Glutamatergic neuron (in vitro differentiated cells): ENCODE measurements around the gene ARL15. TPM values are rescaled to one million over a fixed set of nuclear protein-coding genes. Genes with fewer than 3 reads are reported as not detected.

Source experiments
- DNase-seq: peaks from one replicate; pipeline ENCODE4 v3.0.0; 2022
- H3K27ac Mint-ChIP-seq: one replicate; pipeline ENCODE4 v1.8.0; 2020; ENCODE audit warnings: mild to moderate bottlenecking, mixed read lengths, inconsistent platforms; ENCODE audit not compliant: unreplicated experiment
- H3K27me3 Mint-ChIP-seq: one replicate; pipeline ENCODE4 v1.8.0; 2020; ENCODE audit warnings: mild to moderate bottlenecking, moderate library complexity, mixed read lengths, inconsistent platforms; ENCODE audit not compliant: unreplicated experiment
- H3K36me3 Mint-ChIP-seq: one replicate; pipeline ENCODE4 v1.8.0; 2020; ENCODE audit warnings: mild to moderate bottlenecking, mixed read lengths, inconsistent platforms; ENCODE audit not compliant: unreplicated experiment
- H3K4me1 Mint-ChIP-seq: one replicate; pipeline ENCODE4 v1.8.0; 2020; ENCODE audit warnings: mild to moderate bottlenecking, low read depth, mixed read lengths, inconsistent platforms; ENCODE audit not compliant: unreplicated experiment
- H3K4me3 Mint-ChIP-seq: one replicate; pipeline ENCODE4 v1.8.0; 2020; ENCODE audit warnings: mild to moderate bottlenecking, mixed read lengths, inconsistent platforms; ENCODE audit not compliant: unreplicated experiment
- H3K9me3 Mint-ChIP-seq: one replicate; pipeline ENCODE4 v1.8.0; 2020; ENCODE audit warnings: mild to moderate bottlenecking, moderate library complexity, mixed read lengths, inconsistent platforms; ENCODE audit not compliant: unreplicated experiment
- total RNA-seq: library from RNA; stranded (reverse); fragmentation: NEBNext Ultra II Directional; extraction: Animal tissue kit (Norgen Biotek cat#: 25700); gene quantifications from one replicate; pipeline ENCODE4 v1.2.1, GENCODE V29; 2021; ENCODE audit not compliant: unreplicated experiment
- TF ChIP-seq, protein P1 (sequence below): fragments of 200-600 bp; sonication (generic); IDR thresholded peaks from one replicate; pipeline ENCODE4 v1.5.0; 2021; ENCODE audit not compliant: partially characterized antibody, unreplicated experiment

ARL15 gene
- total RNA-seq, 1 donor from 2014 or later, result 37.4 TPM

DNA sequence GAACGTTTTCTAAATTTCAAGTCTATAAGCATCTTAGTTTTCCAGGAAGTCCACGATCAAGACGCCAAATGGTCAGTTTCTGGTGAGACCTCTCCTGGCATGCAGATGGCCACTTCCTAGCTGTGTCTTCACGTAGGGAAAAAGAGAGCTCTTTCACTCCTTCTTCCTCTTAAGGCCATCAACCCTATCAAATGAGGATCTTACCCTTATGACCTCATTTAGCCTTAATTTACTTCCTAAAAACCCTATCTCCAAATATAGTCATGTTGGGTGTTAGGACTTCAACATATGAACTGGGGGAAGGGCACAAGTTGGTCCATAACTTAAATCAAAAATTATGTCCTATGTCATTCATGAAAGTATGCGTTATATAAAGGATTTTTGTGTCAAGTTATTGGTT is 229.5 kb downstream of the ARL15 start:
- Mint-ChIP-seq H3K4me1 (no peaks in the 10 kb centered on the region), H3K9me3 (no peaks in the 10 kb centered on the region), H3K27ac (no peak overlapping the region), H3K27me3 (no peaks in the 10 kb centered on the region), H3K36me3 (no peaks in the 10 kb centered on the region), H3K4me3 (no peak overlapping the region)
- no peak for DNase-seq
- TF ChIP-seq, protein P1, sequence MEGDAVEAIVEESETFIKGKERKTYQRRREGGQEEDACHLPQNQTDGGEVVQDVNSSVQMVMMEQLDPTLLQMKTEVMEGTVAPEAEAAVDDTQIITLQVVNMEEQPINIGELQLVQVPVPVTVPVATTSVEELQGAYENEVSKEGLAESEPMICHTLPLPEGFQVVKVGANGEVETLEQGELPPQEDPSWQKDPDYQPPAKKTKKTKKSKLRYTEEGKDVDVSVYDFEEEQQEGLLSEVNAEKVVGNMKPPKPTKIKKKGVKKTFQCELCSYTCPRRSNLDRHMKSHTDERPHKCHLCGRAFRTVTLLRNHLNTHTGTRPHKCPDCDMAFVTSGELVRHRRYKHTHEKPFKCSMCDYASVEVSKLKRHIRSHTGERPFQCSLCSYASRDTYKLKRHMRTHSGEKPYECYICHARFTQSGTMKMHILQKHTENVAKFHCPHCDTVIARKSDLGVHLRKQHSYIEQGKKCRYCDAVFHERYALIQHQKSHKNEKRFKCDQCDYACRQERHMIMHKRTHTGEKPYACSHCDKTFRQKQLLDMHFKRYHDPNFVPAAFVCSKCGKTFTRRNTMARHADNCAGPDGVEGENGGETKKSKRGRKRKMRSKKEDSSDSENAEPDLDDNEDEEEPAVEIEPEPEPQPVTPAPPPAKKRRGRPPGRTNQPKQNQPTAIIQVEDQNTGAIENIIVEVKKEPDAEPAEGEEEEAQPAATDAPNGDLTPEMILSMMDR, result no peak

DNA sequence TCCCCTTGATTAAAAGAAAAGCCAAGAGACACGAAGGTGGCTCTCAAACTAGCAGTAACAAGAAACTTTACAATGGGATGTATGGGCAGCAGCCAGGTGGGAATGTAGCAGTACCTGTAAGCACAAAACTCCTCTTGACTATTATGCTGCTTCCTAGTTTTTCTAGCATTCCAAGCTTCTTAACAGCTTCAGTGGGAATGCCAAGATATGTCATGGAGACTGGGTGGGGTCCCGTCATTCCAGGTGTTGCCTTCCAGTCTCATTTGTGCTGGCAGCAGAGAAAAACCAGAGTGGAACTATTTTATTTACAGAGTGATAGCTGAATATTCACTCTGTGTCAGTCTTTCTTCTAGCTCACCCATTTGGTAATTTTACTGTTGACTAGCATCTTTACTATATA is 236.6 kb downstream of the ARL15 start:
- Mint-ChIP-seq H3K4me1 (peaks cover 6% of the 10 kb centered on the region), H3K4me3 (no peak overlapping the region), H3K9me3 (no peaks in the 10 kb centered on the region), H3K27me3 (no peaks in the 10 kb centered on the region), H3K27ac (no peak overlapping the region), H3K36me3 (no peaks in the 10 kb centered on the region)
- TF ChIP-seq, protein P1, result no peak
- DNase-seq, result no peak

DNA sequence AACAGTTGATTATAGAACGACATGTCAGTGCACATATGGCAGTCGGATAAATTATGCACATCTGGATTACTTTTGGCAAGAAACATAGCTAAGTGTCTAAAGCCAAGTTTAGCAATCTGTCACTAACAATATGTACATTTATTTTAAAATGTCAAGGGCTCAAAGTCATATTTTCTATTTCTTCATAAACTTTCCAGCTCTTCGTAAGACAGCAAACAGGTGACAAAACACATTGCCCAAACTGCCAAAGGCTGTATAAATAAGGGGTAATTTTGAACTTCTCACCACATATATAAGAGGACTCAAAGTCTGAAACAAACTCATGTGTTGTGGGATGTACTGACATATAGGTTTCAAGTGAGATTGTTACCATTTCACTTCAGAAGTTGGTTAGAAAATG is 237.2 kb downstream of the ARL15 start:
- TF ChIP-seq, protein P1, result no peak
- no peaks in the 10 kb centered on the region for H3K9me3 Mint-ChIP-seq
- no peaks in the 10 kb centered on the region for H3K27me3 Mint-ChIP-seq
- peaks cover 6% of the 10 kb centered on the region for H3K4me1 Mint-ChIP-seq
- DNase-seq, result no peak
- no peak overlapping the region for H3K27ac Mint-ChIP-seq
- H3K36me3 Mint-ChIP-seq, result no peaks in the 10 kb centered on the region
- no peak overlapping the region for H3K4me3 Mint-ChIP-seq

DNA sequence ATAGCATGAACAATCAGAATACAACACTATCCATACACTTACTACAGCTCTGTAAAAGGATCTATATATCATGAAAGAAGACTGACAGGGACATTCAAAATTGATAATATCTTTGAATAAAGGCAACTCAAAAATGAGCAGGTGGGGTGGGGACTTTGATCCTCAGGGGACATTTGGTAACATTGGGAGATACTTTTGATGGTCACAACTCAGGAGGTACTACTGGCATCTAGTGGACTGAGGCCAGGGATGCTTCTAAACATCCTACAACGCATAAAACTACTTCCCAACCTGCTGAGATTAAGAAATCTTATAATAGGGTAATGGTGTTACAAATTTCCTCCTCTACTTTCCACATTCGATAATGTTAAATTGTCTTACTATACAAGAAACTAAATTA is 243.9 kb downstream of the ARL15 start:
- Mint-ChIP-seq H3K36me3 (no peaks in the 10 kb centered on the region), H3K9me3 (no peaks in the 10 kb centered on the region), H3K4me1 (no peaks in the 10 kb centered on the region), H3K27me3 (no peaks in the 10 kb centered on the region), H3K4me3 (no peak overlapping the region), H3K27ac (no peak overlapping the region)
- DNase-seq, result no peak
- TF ChIP-seq, protein P1, result no peak

DNA sequence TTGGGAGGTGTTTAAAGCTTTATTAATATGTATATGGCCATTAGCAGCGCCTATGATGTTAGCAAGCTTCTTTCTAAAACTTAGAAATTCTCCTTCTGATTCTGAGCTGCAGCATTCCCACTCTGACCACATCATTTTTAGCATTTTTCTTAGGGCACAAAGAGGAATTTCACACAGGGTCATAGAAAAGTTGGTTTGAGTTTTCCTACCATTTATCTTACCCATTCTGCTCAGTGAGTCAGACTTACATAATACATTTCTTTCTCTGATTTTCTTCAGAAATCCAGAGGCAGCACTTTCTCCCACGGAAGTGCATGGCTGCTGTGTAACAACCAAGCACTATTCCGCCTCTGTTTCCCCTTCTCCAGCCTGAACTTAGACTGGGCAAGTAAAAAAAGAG is 246.6 kb downstream of the ARL15 start:
- TF ChIP-seq, protein P1, result no peak
- Mint-ChIP-seq H3K4me3 (no peak overlapping the region), H3K36me3 (no peaks in the 10 kb centered on the region)

More for the DNA sequence above, 246.6 kb downstream of the ARL15 start:
- no peaks in the 10 kb centered on the region for H3K27me3 Mint-ChIP-seq
- no peak for DNase-seq
- H3K9me3 Mint-ChIP-seq, result no peaks in the 10 kb centered on the region
- H3K4me1 Mint-ChIP-seq, result no peaks in the 10 kb centered on the region
- no peak overlapping the region for H3K27ac Mint-ChIP-seq
